ENCODE data around the gene KEAP1. TPM values are rescaled to one million over a fixed set of nuclear protein-coding genes. Genes with fewer than 3 reads are reported as not detected.
A peak's percentile ranks its signal among the peaks of the same experiment; 100 is the strongest.

Gene KEAP1
- polyA plus RNA-seq, 1 experiment, result 46.7 TPM

- no peak overlapping the region for H3K27ac ChIP-seq (ENCODE audit: low read depth, low read length)
- DNase-seq (ENCODE audit: low read depth, low spot score), result no peak
- TF ChIP-seq CTCF (IDR thresholded peaks at IDR 0.05; ENCODE audit: low read depth, low read length), result no peak
- H3K9me3 ChIP-seq (ENCODE audit: control insufficient read depth, insufficient read depth, low read length), result no peaks in the 10 kb centered on the region; the same call in 1 of the 2 replicates
- ChIA-PET POLR2A (interaction anchor here (0.7 kb wide), 1 partner anchor 62 kb away, joined by 7 read pairs; no protein-coding TSS in a partner anchor), CTCF (interaction anchor here (0.6 to 1.0 kb wide), 2 partner anchors 21 to 63 kb away, joined by 3 to 4 read pairs; no protein-coding TSS in a partner anchor)
- no peak overlapping the region for H3K4me3 ChIP-seq (ENCODE audit: low read depth, low read length)
- no peaks in the 10 kb centered on the region for H3K27me3 ChIP-seq (ENCODE audit: control insufficient read depth, insufficient read depth, low read length)
These were observed 3.5 kb downstream of the KEAP1 start for GRCh38 chr19:10499550-10500246.

- no peak overlapping the region for H3K27ac ChIP-seq (ENCODE audit: low read depth, low read length)
- no peaks in the 10 kb centered on the region; the same call in 1 of the 2 replicates for H3K9me3 ChIP-seq (ENCODE audit: control insufficient read depth, insufficient read depth, low read length)
- no peak overlapping the region for H3K4me3 ChIP-seq (ENCODE audit: low read depth, low read length)
- DNase-seq (ENCODE audit: low read depth, low spot score), result no peak
- H3K27me3 ChIP-seq (ENCODE audit: control insufficient read depth, insufficient read depth, low read length), result no peaks in the 10 kb centered on the region
- ChIA-PET POLR2A (no interaction called here), CTCF (interaction anchor here (0.6 to 1.2 kb wide), 2 partner anchors 14 to 66 kb away, joined by 3 to 5 read pairs; no protein-coding TSS in a partner anchor)
- TF ChIP-seq CTCF (IDR thresholded peaks at IDR 0.05; ENCODE audit: low read depth, low read length), result no peak
These were observed 5.8 kb downstream of the KEAP1 start for GRCh38 chr19:10497371-10497770.

GRCh38 chr19:10491472-10492047 lies 11.6 kb downstream of the KEAP1 start:
- no peaks in the 10 kb centered on the region for H3K27me3 ChIP-seq (ENCODE audit: control insufficient read depth, insufficient read depth, low read length)
- CTCF ChIA-PET, result interaction anchor here (1.9 to 4.4 kb wide), 2 partner anchors 8 to 208 kb away, joined by 4 to 22 read pairs; no protein-coding TSS in a partner anchor
- no peaks in the 10 kb centered on the region; the same call in 1 of the 2 replicates for H3K9me3 ChIP-seq (ENCODE audit: control insufficient read depth, insufficient read depth, low read length)
- POLR2A ChIA-PET, result no interaction called here
- H3K27ac ChIP-seq (ENCODE audit: low read depth, low read length), result no peak overlapping the region
- DNase-seq (ENCODE audit: low read depth, low spot score), result no peak
- TF ChIP-seq CTCF (IDR thresholded peaks at IDR 0.05; ENCODE audit: low read depth, low read length), result no peak
- H3K4me3 ChIP-seq (ENCODE audit: low read depth, low read length), result no peak overlapping the region

GRCh38 chr19:10486551-10486950 lies 16.6 kb downstream of the KEAP1 start:
- ChIA-PET CTCF (no interaction called here), POLR2A (no interaction called here)
- no peak overlapping the region for H3K27ac ChIP-seq (ENCODE audit: low read depth, low read length)
- H3K4me3 ChIP-seq (ENCODE audit: low read depth, low read length), result no peak overlapping the region
- no peaks in the 10 kb centered on the region for H3K9me3 ChIP-seq (ENCODE audit: control insufficient read depth, insufficient read depth, low read length)
- no peak for DNase-seq (ENCODE audit: low read depth, low spot score)
- no peak for TF ChIP-seq CTCF (IDR thresholded peaks at IDR 0.05; ENCODE audit: low read depth, low read length)
- H3K27me3 ChIP-seq (ENCODE audit: control insufficient read depth, insufficient read depth, low read length), result no peaks in the 10 kb centered on the region

GRCh38 chr19:10478903-10479384 lies 24.2 kb downstream of the KEAP1 start:
- Histone ChIP-seq H3K4me3 (ENCODE audit: low read depth, low read length) (peak overlapping the region; percentile 48), H3K27ac (ENCODE audit: low read depth, low read length) (no peak overlapping the region), H3K9me3 (ENCODE audit: control insufficient read depth, insufficient read depth, low read length) (no peaks in the 10 kb centered on the region), H3K27me3 (ENCODE audit: control insufficient read depth, insufficient read depth, low read length) (no peaks in the 10 kb centered on the region)
- ChIA-PET CTCF (interaction anchor here (0.6 to 1.8 kb wide), 15 partner anchors 9 to 239 kb away, joined by 3 to 9 read pairs (median 3); partner anchors contain the start of gene DNM2), POLR2A (no interaction called here)
- peak; percentile 54 for DNase-seq (ENCODE audit: low read depth, low spot score)
- TF ChIP-seq CTCF (IDR thresholded peaks at IDR 0.05; ENCODE audit: low read depth, low read length), result peak; percentile 40

Measured in AG04450 (cell line).